Fibroblast of skin of right quadriceps (primary cell): ENCODE results near the gene JAZF1.

Experiments used
- DNase-seq: peaks from one replicate; pipeline ENCODE4 v3.0.0-alpha.2; 2013

The JAZF1 gene

GRCh38 chr7:28133872-28134271, 46.7 kb downstream of the JAZF1 start:
- no peak for DNase-seq

GRCh38 chr7:28132959-28133870, 47.4 kb downstream of the JAZF1 start:
- peak; percentile 29 for DNase-seq

- peak; percentile 81 for DNase-seq
Observed at GRCh38 chr7:28130277-28130676, 50.3 kb downstream of the JAZF1 start.

- peak; percentile 73 for DNase-seq
Observed at GRCh38 chr7:28128608-28129007, 52.0 kb downstream of the JAZF1 start.

- no peak for DNase-seq
Observed at GRCh38 chr7:28126410-28127041, 54.1 kb downstream of the JAZF1 start.

GRCh38 chr7:28125431-28126409, 54.9 kb downstream of the JAZF1 start:
- DNase-seq: peak; percentile 34

- no peak for DNase-seq
Observed at GRCh38 chr7:28124413-28124812, 56.2 kb downstream of the JAZF1 start.

GRCh38 chr7:28123752-28124151, 56.8 kb downstream of the JAZF1 start:
- no peak for DNase-seq

GRCh38 chr7:28121496-28121895, 59.1 kb downstream of the JAZF1 start:
- DNase-seq: no peak

- DNase-seq: no peak
Observed at GRCh38 chr7:28116041-28116440, 64.6 kb downstream of the JAZF1 start.

- no peak for DNase-seq
Observed at GRCh38 chr7:28115261-28115660, 65.3 kb downstream of the JAZF1 start.

- DNase-seq: no peak
Observed at GRCh38 chr7:28114056-28114455, 66.5 kb downstream of the JAZF1 start.

GRCh38 chr7:28112883-28113540, 67.6 kb downstream of the JAZF1 start:
- DNase-seq: no peak

- DNase-seq: no peak
Observed at GRCh38 chr7:28112467-28112866, 68.1 kb downstream of the JAZF1 start.

GRCh38 chr7:28112012-28112411, 68.6 kb downstream of the JAZF1 start:
- peak; percentile 25 for DNase-seq

GRCh38 chr7:28110427-28111012, 70.1 kb downstream of the JAZF1 start:
- DNase-seq: no peak

GRCh38 chr7:28108747-28109146, 71.8 kb downstream of the JAZF1 start:
- no peak for DNase-seq

GRCh38 chr7:28107960-28108359, 72.6 kb downstream of the JAZF1 start:
- no peak for DNase-seq

- DNase-seq: peak; percentile 65
Observed at GRCh38 chr7:28106321-28106829, 74.2 kb downstream of the JAZF1 start.

- no peak for DNase-seq
Observed at GRCh38 chr7:28105234-28105633, 75.4 kb downstream of the JAZF1 start.

- no peak for DNase-seq
Observed at GRCh38 chr7:28104811-28105210, 75.8 kb downstream of the JAZF1 start.

- no peak for DNase-seq
Observed at GRCh38 chr7:28104041-28104541, 76.5 kb downstream of the JAZF1 start.
